Esophagus squamous epithelium (tissue), 4 donors: ENCODE measurements around the gene MLLT3.

Experiments
- CTCF ChIP-seq, 6 experiments: fragments of 450-650 bp in 4 of 6; fragments of 200-600 bp in 2 of 6; sonication (generic) in 2 of 6; IDR thresholded peaks; one replicate each; pipeline ENCODE4 v1.5.1; 2016 to 2019; ENCODE audit warnings: antibody characterized with exemption in 6 of 6, mild to moderate bottlenecking in 4 of 6, moderate library complexity in 4 of 6
- POLR2A ChIP-seq, 4 donors: fragments of 450-650 bp; IDR thresholded peaks; one replicate each; pipeline ENCODE4 v1.6.1; 2017; ENCODE audit warnings: antibody characterized with exemption in 4 of 4, mild to moderate bottlenecking in 4 of 4, moderate library complexity in 3 of 4

DNA sequence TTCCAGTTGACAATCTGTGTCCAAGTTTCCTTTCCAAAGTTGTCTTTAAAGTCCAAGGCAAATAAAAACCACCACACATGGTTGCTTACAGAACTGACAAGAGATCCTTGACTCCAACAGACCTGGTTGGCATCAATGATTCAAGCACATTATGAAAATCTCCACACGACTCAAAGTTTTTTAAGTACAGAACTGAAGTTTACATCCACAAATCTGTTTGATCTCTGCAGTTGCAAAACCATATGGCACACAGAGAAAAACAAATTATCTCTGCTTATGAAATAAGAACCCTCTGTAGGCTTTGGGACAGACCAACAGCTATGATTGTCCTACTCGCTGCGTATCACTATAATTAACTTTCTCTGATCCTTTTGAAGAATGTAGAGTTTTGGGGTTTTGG lies 60.8 kb downstream of the MLLT3 start:
- TF ChIP-seq CTCF (IDR thresholded peaks at IDR 0.05) (no peak), POLR2A (IDR thresholded peaks at IDR 0.05) (no peak)
